GM12878 (cell line): ENCODE data around the gene CHERP. TPM values are rescaled to one million over a fixed set of nuclear protein-coding genes. Genes with fewer than 3 reads are reported as not detected.

ENCODE experiments used
- ATAC-seq: fragments of 200-7000 bp; cut with Tn5 transposase; 3 replicates; pipeline ENCODE4 v1.9.1; 2020; ENCODE audit warnings: mild to moderate bottlenecking, moderate library complexity
- BruUV-seq: library from RNA; stranded (reverse); fragments of 400-500 nt; replicated peaks from 2 replicates; lab custom pipeline; 2021; lab: Mats Ljungman, UMichigan
- CTCF ChIA-PET: fragments of 300-600 bp; sonication (Branson Sonifier 250); formaldehyde crosslinking; extraction: SDS; loops from one replicate; lab custom pipeline; 2021; ENCODE audit warnings: inconsistent platforms; lab: Yijun Ruan, JAX
- POLR2A ChIA-PET: fragments of 350-600 bp; formaldehyde crosslinking; extraction: SDS; loops from one replicate; lab custom pipeline; 2021; ENCODE audit warnings: inconsistent platforms; lab: Charles Lee
- RAD21 ChIA-PET: fragments of 300-600 bp; sonication (Branson Sonifier 250); formaldehyde crosslinking; loops from one replicate; lab custom pipeline; 2023; ENCODE audit warnings: antibody characterized with exemption; ENCODE audit not compliant: unreplicated experiment; lab: Charles Lee
- SMC1A ChIA-PET: fragments of 300-600 bp; sonication (Branson Sonifier 250); formaldehyde crosslinking; loops from one replicate; lab custom pipeline; 2023; ENCODE audit not compliant: unreplicated experiment, uncharacterized antibody; lab: Charles Lee
- DNase-seq: peaks from one replicate; pipeline ENCODE4 v3.0.0-alpha.2; 2011; ENCODE audit warnings: low read depth, low spot score
- FAIRE-seq: peaks from 3 replicates; lab custom pipeline; 2011; peaks lifted over from hg19 to GRCh38; lab: Jason Lieb, UNC
- H2AFZ ChIP-seq: 2 replicates; pipeline ENCODE4 v1.6.0; 2011; ENCODE audit warnings: low read depth, low read length, control low read depth; ENCODE audit not compliant: control insufficient read depth
- H3K27ac ChIP-seq: 2 replicates; pipeline ENCODE4 v1.5.1; 2011; ENCODE audit warnings: control low read depth; ENCODE audit not compliant: control insufficient read depth, insufficient read depth
- H3K27me3 ChIP-seq, 2 experiments: replicated peaks in 1 of 2; 2 replicates each; pipeline versions ENCODE4 v1.6.0 to v1.6.1; 2011; ENCODE audit warnings: low read length in 1 of 2; ENCODE audit not compliant: control insufficient read depth in 2 of 2, insufficient read depth in 2 of 2
- H3K36me3 ChIP-seq, 2 experiments: 2 replicates each; pipeline ENCODE4 v1.5.1; 2011; ENCODE audit warnings: low read length in 1 of 2; ENCODE audit not compliant: control insufficient read depth in 2 of 2, insufficient read depth in 2 of 2
- H3K4me1 ChIP-seq: 2 replicates; pipeline ENCODE4 v1.6.1; 2011; ENCODE audit warnings: mild to moderate bottlenecking, low read length, moderate library complexity, mixed read lengths; ENCODE audit not compliant: control insufficient read depth, insufficient read depth
- H3K4me2 ChIP-seq: 2 replicates; pipeline ENCODE4 v1.6.0; 2011; ENCODE audit warnings: control low read depth; ENCODE audit not compliant: control insufficient read depth, insufficient read depth
- H3K4me3 ChIP-seq: fragments of 200-600 bp; sonication (generic); 2 replicates; pipeline ENCODE4 v1.5.1; 2016
- H3K79me2 ChIP-seq: 2 replicates; pipeline ENCODE4 v1.6.0; 2011; ENCODE audit warnings: low read length; ENCODE audit not compliant: control insufficient read depth, insufficient read depth
- H3K9ac ChIP-seq: 2 replicates; pipeline ENCODE4 v1.8.0; 2011; ENCODE audit warnings: low read length, control low read depth, mixed read lengths; ENCODE audit not compliant: control insufficient read depth, insufficient read depth
- H3K9me3 ChIP-seq: replicated peaks from 3 replicates; pipeline ENCODE4 v1.5.1; 2011; ENCODE audit warnings: mild to moderate bottlenecking, low read length; ENCODE audit not compliant: control insufficient read depth, insufficient read depth
- H4K20me1 ChIP-seq: 2 replicates; pipeline ENCODE4 v1.6.0; 2011; ENCODE audit not compliant: control insufficient read depth, insufficient read depth
- ATF2 ChIP-seq: IDR thresholded peaks from 2 replicates; pipeline ENCODE4 v1.6.1; 2012; ENCODE audit warnings: low read length, inconsistent platforms
- POLR2A ChIP-seq: IDR thresholded peaks from 2 replicates; pipeline ENCODE4 v1.6.1; 2011; ENCODE audit warnings: low read depth, mild to moderate bottlenecking, low read length
- RELB ChIP-seq: fragments of 450-650 bp; IDR thresholded peaks from 2 replicates; pipeline ENCODE4 v1.6.1; 2017; ENCODE audit warnings: low read depth, mild to moderate bottlenecking, moderate library complexity
- STAT3 ChIP-seq: IDR thresholded peaks from 2 replicates; pipeline ENCODE4 v1.6.1; 2011; ENCODE audit warnings: low read depth, low read length, improper control_type of control experiment
- WGBS: methylation state at CpG from one replicate; pipeline ENCODE4 v1.1.6; 2016; ENCODE audit warnings: low lambda C conversion rate; ENCODE audit not compliant: insufficient replicate concordance, insufficient coverage; ENCODE audit errors: missing lambda C conversion rate; 5-methylcytosine and 5-hydroxymethylcytosine counted together
- in situ Hi-C: fragments of 300-500 bp; cut with MboI; formaldehyde crosslinking; loops from 9 replicates; pipeline ENCODE4 v1.14.3; 2018; ENCODE audit warnings: mixed read lengths
- intact Hi-C: fragments of 100-400 bp; cut with micrococcal nuclease; formaldehyde crosslinking; loops from one replicate; pipeline ENCODE4 v1.14.2; 2022; ENCODE audit not compliant: unreplicated experiment
- polyA plus RNA-seq, 11 experiments: library from polyadenylated mRNA; depleted of rRNA in 4 of 11; unstranded in 6 of 11; stranded (reverse) in 5 of 11; fragments of >200 nt; fragmentation: Nextera tagmentation in 4 of 11; fragmentation: Illumina TruSeq in 1 of 11; extraction: Ambion mirVana in 4 of 11; extraction: Trizol in 1 of 11; gene quantifications; 1 replicate in 1 of 11; 2 replicates in 10 of 11; pipeline versions ENCODE4 v1.2.1 to v1.2.3, GENCODE V29; 2011 to 2016; ENCODE audit warnings: inconsistent platforms in 2 of 11, missing spikeins in 2 of 11, low read depth in 1 of 11
- total RNA-seq, 4 experiments: library from RNA; depleted of rRNA in 3 of 4; stranded (reverse); fragments of >200 nt in 3 of 4; fragmentation: Illumina TruSeq in 1 of 4; extraction: Trizol in 1 of 4; gene quantifications; 2 replicates each; pipeline versions ENCODE4 v1.2.1 to v1.2.3, GENCODE V29; 2013 to 2021

The CHERP gene
- total and polyA plus RNA-seq, 10 of the 15 experiments (the other 5 are each of a cell fraction or from before 2014, with no cell fraction given): 0.66 to 65.3 (median 12.2) TPM

GRCh38 chr19:16535381-16535780, 6.9 kb downstream of the CHERP start:
- DNase-seq (no peak), ATAC-seq (no peak), FAIRE-seq (no peak)
- 0 out of 2 replicates have a peak, but pooled peaks cover 5% of the 10 kb centered on the region for H3K4me1 ChIP-seq
- no peak overlapping the region for H2AFZ ChIP-seq
- H3K79me2 ChIP-seq: peaks cover 30% of the 10 kb centered on the region
- POLR2A ChIA-PET: no interaction called here
- no peak overlapping the region for H3K27ac ChIP-seq
- no peak overlapping the region for H3K4me3 ChIP-seq
- H3K4me2 ChIP-seq: no peak overlapping the region
- no TSS peak for BruUV-seq
- CTCF ChIA-PET: no interaction called here
- 96% methylated on average over 10 of the region's 18 CpGs for WGBS
- H3K9ac ChIP-seq: no peak overlapping the region
- H4K20me1 ChIP-seq: no peaks in the 10 kb centered on the region
- no peaks in the 10 kb centered on the region for H3K27me3 ChIP-seq
- intact Hi-C loops: no loop called here
- RAD21 ChIA-PET: no interaction called here
- peaks cover 11 to 52% of the 10 kb centered on the region in 2 experiments; a peak in 3 of 4 replicates for H3K36me3 ChIP-seq
- no peaks in the 10 kb centered on the region; the same call in 2 of the 3 replicates for H3K9me3 ChIP-seq
- in situ Hi-C loops: no loop called here
- no peak for TF ChIP-seq ATF2
- TF ChIP-seq POLR2A: peak; percentile 6; the same call in 1 of the 2 replicates
- no peak for TF ChIP-seq STAT3
- no peak for TF ChIP-seq RELB
- SMC1A ChIA-PET: no interaction called here
